ENCODE results near the gene TM9SF1. TPM values are rescaled to one million over a fixed set of nuclear protein-coding genes. Genes with fewer than 3 reads are reported as not detected.

The TM9SF1 gene
- total and polyA plus RNA-seq, 9 of the 15 experiments (the other 6 are each of a cell fraction or from before 2014, with no cell fraction given) = 5.3 to 20.3 (median 11.8) TPM

GRCh38 chr14:24212924-24213865, 18.0 kb upstream of the TM9SF1 start, which contains the start of gene CHMP4A (continued):
- TF ChIP-seq HMG20B (CRISPR knock-in tag; IDR thresholded peaks at IDR 0.05) = 0 out of 2 replicates have a peak, but pooled peaks have one; percentile 16
- peak; percentile 90 for TF ChIP-seq NKRF (IDR thresholded peaks at IDR 0.05; ENCODE audit: borderline replicate concordance)
- TF ChIP-seq ZFP30 (CRISPR knock-in tag; IDR thresholded peaks at IDR 0.05; ENCODE audit: borderline replicate concordance) = no peak
- TF ChIP-seq TGIF2 (CRISPR knock-in tag; IDR thresholded peaks at IDR 0.05) = no peak
- TF ChIP-seq GABPA (tag; conservative IDR thresholded peaks at IDR 0.05; ENCODE audit: low read depth) = peak; percentile 75
- no peak for TF ChIP-seq RNF2 (IDR thresholded peaks at IDR 0.05)
- TF ChIP-seq PHF8 (IDR thresholded peaks at IDR 0.05; ENCODE audit: borderline replicate concordance, low read length) = peak; percentile 91
- 0 out of 2 replicates have a peak, but pooled peaks have one; percentile 35 for TF ChIP-seq FOXP1 (CRISPR knock-in tag; IDR thresholded peaks at IDR 0.05)
- TF ChIP-seq E2F3 (CRISPR knock-in tag; IDR thresholded peaks at IDR 0.05) = no peak; the same call in 1 of the 2 replicates
- TF ChIP-seq PTBP1 (IDR thresholded peaks at IDR 0.05; ENCODE audit: low read depth, low read length) = no peak
- TF ChIP-seq YY1 (IDR thresholded peaks at IDR 0.05; ENCODE audit: borderline replicate concordance in 1 of 3, control insufficient read depth in 1 of 3, extremely low read depth in 1 of 3, insufficient read depth in 3 of 3, insufficient read length in 1 of 3, insufficient replicate concordance in 2 of 3, low read depth in 1 of 3, low read length in 2 of 3) = peak in 2 of 3 experiments; percentile 50 to 76
- peak; percentile 94 for TF ChIP-seq ZNF263 (CRISPR knock-in tag; IDR thresholded peaks at IDR 0.05; ENCODE audit: borderline replicate concordance)
- 0 out of 4 replicates have a peak, but pooled peaks of 1 of the 2 experiments have one; percentile 52 for TF ChIP-seq UBTF (IDR thresholded peaks at IDR 0.05; ENCODE audit: borderline replicate concordance in 1 of 2, low read depth in 2 of 2, low read length in 2 of 2)
